ENCODE results near the gene ACOT7. TPM values are rescaled to one million over a fixed set of nuclear protein-coding genes. Genes with fewer than 3 reads are reported as not detected.

Gene ACOT7
- total RNA-seq, 1 experiment from 2014 or later: 120 TPM

- in situ Hi-C loops (cut with HindIII; ENCODE audit: low pct_unique_long_range_greater_than_20kb, low sequenced_read_pairs): no loop called here
- TF ChIP-seq POLR2AphosphoS5 (IDR thresholded peaks at IDR 0.05; ENCODE audit: low read depth, low read length) (no peak), TCF7L2 (IDR thresholded peaks at IDR 0.05; ENCODE audit: low read depth, low read length) (no peak), SIN3A (IDR thresholded peaks at IDR 0.05; ENCODE audit: borderline replicate concordance, insufficient read depth, low read depth, low read length) (no peak), REST (IDR thresholded peaks at IDR 0.05; ENCODE audit: insufficient read depth in 1 of 2, low read depth in 2 of 2, low read length in 1 of 2) (no peak), CTCF (IDR thresholded peaks at IDR 0.05) (no peak)
- CTCF ChIA-PET: no interaction called here
- BruUV-seq (replicated peaks): no TSS peak
- DNase-seq (ENCODE audit: low read depth, low spot score) (no peak), ATAC-seq (peak; percentile 17; the same call in 1 of the 2 replicates)
- Histone ChIP-seq H3K27ac (ENCODE audit: low read length) (no peak overlapping the region), H3K36me3 (ENCODE audit: control insufficient read depth, insufficient read depth, low read length) (no peaks in the 10 kb centered on the region), H3K4me3 (ENCODE audit: low read depth in 2 of 2, low read length in 2 of 2) (no peak overlapping the region), H3K9me3 (ENCODE audit: control insufficient read depth, insufficient read depth, low read depth, low read length) (no peaks in the 10 kb centered on the region), H3K4me1 (ENCODE audit: control insufficient read depth, insufficient read depth, low read length) (no peaks in the 10 kb centered on the region), H3K27me3 (ENCODE audit: control insufficient read depth, insufficient read depth, low read length) (no peaks in the 10 kb centered on the region)
- POLR2A ChIA-PET: no interaction called here
- intact Hi-C loops (cut with micrococcal nuclease; ENCODE audit: unreplicated experiment): no loop called here
Observed at GRCh38 chr1:6272868-6273267, 120.7 kb downstream of the ACOT7 start.

- no peak overlapping the region for H3K27ac ChIP-seq (ENCODE audit: low read length)
- H3K4me3 ChIP-seq (ENCODE audit: low read depth in 2 of 2, low read length in 2 of 2): no peak overlapping the region
- CTCF ChIA-PET: no interaction called here
- DNase-seq (ENCODE audit: low read depth, low spot score): no peak
- no peaks in the 10 kb centered on the region for H3K27me3 ChIP-seq (ENCODE audit: control insufficient read depth, insufficient read depth, low read length)
- BruUV-seq (replicated peaks): no TSS peak
- no peaks in the 10 kb centered on the region for H3K36me3 ChIP-seq (ENCODE audit: control insufficient read depth, insufficient read depth, low read length)
- H3K4me1 ChIP-seq (ENCODE audit: control insufficient read depth, insufficient read depth, low read length): no peaks in the 10 kb centered on the region
- peak; percentile 7; the same call in 1 of the 2 replicates for ATAC-seq
- TF ChIP-seq SIN3A (IDR thresholded peaks at IDR 0.05; ENCODE audit: borderline replicate concordance, insufficient read depth, low read depth, low read length): no peak
- TF ChIP-seq REST (IDR thresholded peaks at IDR 0.05; ENCODE audit: insufficient read depth in 1 of 2, low read depth in 2 of 2, low read length in 1 of 2): no peak
- no peak for TF ChIP-seq POLR2AphosphoS5 (IDR thresholded peaks at IDR 0.05; ENCODE audit: low read depth, low read length)
- TF ChIP-seq TCF7L2 (IDR thresholded peaks at IDR 0.05; ENCODE audit: low read depth, low read length): no peak
- no peak for TF ChIP-seq CTCF (IDR thresholded peaks at IDR 0.05)
- intact Hi-C loops (cut with micrococcal nuclease; ENCODE audit: unreplicated experiment): no loop called here
- in situ Hi-C loops (cut with HindIII; ENCODE audit: low pct_unique_long_range_greater_than_20kb, low sequenced_read_pairs): no loop called here
- H3K9me3 ChIP-seq (ENCODE audit: control insufficient read depth, insufficient read depth, low read depth, low read length): no peaks in the 10 kb centered on the region
- POLR2A ChIA-PET: no interaction called here
Observed at GRCh38 chr1:6272452-6272851, 121.1 kb downstream of the ACOT7 start.

Measured in Panc1 (cell line).